Endometrial microvascular endothelial cells (primary cell): Measurements from ENCODE around the gene CACNA1F. TPM values are rescaled to one million over a fixed set of nuclear protein-coding genes. Genes with fewer than 3 reads are reported as not detected.

Source experiments
- in situ Hi-C: cut with HindIII; loops from 2 replicates; pipeline ENCODE4 v1.10.0; 2017; ENCODE audit warnings: low sequenced_read_pairs, low pct_unique_long_range_greater_than_20kb; ENCODE audit errors: inconsistent ontology term
- total RNA-seq: library from RNA; depleted of rRNA; stranded (reverse); fragments of >200 nt; gene quantifications from one replicate; pipeline ENCODE4 v1.2.3, GENCODE V29; 2015; ENCODE audit errors: inconsistent ontology term

Gene CACNA1F
- total RNA-seq, 1 donor from 2014 or later, result not detected

GRCh38 chrX:49165901-49166881, 66.9 kb downstream of the CACNA1F start:
- in situ Hi-C loops, result no loop called here

DNA sequence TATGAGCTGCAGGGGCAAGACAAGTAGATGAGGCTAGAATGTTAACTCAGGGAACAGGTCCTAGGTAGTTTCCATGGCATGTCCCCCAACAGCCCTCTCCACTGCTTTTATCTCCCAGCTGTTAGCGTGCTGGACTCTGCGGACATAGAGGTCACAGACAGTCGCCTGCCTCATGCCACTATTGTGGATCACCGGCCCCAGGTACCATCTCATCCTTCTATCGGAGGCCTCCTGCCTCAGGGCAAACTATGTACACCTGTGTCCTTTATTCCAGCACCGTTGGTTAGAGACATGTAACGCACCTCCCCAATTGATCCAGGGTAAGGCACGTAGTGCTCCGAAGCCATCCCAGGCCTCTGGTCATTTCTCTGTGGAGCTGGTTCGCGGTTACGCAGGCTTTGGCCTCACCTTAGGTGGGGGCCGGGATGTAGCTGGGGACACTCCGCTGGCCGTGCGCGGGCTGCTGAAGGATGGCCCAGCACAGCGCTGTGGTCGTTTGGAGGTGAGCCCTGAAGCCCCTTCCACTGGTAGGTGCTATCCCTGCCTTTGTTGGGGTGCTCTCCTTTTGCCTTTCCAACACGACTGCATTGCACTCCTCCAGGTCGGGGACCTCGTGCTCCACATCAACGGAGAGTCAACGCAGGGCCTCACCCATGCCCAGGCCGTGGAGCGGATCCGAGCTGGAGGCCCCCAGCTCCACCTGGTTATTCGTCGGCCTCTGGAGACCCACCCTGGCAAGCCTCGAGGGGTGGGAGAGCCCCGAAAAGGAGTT, 68.4 kb downstream of the CACNA1F start:
- in situ Hi-C loops, result no loop called here

DNA sequence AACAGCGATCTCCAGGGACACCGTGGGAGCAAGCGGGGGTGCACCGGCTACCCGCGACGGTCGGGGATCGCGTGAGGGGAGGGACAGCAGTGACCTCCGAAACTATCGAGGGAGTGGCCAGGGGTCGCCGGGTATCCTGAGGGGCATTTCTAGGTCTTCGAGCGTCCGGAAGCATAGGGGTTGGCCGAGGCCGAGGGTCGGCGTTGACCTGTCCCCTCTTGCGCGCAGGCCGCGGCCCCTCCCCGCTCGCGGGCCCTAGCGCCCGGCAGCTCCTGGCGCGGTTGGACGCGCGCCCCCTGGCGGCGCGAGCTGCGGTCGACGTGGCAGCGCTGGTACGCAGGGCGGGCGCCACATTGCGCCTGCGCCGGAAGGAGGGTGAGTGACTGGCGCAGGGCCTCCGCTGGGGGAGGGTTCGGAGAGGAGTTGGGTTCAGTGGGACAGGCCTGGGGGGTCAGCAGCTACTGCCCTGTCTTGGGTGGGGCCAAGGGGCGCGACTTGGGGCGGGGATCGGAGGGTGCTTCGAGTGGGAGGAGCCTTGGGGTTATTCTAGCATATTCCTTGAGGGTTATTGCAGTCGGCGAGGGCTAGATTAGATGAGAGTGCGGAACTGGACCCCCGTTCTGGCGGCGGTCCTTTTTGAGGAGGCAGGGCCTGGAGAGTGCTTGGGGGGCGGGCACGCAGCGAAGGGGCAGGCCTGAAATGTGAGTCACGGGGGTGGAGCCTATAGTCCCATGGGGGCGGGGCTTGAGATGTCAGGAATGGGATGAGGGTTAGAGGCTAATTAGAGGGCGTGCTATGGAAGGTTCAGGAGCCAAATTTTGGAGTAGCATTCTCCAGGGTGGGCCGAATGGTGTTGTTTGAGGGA, 69.4 kb downstream of the CACNA1F start:
- in situ Hi-C loops, result no loop called here

DNA sequence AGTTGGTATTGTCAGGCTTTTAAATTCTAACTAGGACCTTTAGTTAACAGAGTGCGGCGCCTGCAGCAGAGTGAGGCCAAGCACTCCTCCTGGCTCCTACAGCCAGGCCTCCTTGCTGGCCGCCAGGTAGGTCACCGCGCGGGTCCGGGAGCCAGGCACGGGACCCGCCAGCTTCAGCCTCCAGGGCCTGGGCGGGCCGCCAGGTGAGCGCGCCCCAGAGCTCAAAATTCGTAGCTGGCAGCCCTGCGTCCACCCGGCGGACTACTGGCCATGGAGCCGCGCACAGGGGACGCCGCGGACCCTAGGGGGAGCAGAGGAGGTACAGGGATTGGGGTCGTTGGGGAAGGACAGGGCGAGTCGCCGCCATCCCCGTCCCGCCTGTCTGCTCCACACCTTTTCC, 70.5 kb downstream of the CACNA1F start, which contains the start of gene MAGIX:
Gene MAGIX (plus strand): TSS at position 139 of the 400 bp plus-strand sequence. CDS start 132 bp downstream, at position 271.
- in situ Hi-C loops, result no loop called here

DNA sequence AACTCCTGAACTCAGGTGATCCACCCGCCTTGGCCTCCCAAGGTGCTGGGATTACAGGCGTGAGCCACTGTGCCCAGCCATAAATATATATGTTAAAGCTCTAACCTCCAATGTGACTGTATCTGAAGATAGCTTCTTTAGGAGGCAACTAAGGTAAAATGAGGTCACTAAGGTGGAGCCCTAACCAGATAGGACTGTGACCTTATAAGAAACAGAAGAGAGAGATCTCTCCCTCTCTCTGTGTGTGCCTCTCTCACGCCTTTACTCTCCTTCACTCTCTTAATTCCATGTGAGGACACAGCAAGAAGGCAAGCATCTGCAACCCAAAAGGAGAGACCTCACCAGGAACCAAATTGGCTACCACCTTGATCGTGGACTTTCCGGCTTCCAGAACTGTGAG, 71.5 kb downstream of the CACNA1F start:
- in situ Hi-C loops, result no loop called here

- in situ Hi-C loops, result no loop called here
Observed at GRCh38 chrX:49160908-49161307, 72.2 kb downstream of the CACNA1F start.

GRCh38 chrX:49157194-49157593, 75.9 kb downstream of the CACNA1F start:
- in situ Hi-C loops, result no loop called here

DNA sequence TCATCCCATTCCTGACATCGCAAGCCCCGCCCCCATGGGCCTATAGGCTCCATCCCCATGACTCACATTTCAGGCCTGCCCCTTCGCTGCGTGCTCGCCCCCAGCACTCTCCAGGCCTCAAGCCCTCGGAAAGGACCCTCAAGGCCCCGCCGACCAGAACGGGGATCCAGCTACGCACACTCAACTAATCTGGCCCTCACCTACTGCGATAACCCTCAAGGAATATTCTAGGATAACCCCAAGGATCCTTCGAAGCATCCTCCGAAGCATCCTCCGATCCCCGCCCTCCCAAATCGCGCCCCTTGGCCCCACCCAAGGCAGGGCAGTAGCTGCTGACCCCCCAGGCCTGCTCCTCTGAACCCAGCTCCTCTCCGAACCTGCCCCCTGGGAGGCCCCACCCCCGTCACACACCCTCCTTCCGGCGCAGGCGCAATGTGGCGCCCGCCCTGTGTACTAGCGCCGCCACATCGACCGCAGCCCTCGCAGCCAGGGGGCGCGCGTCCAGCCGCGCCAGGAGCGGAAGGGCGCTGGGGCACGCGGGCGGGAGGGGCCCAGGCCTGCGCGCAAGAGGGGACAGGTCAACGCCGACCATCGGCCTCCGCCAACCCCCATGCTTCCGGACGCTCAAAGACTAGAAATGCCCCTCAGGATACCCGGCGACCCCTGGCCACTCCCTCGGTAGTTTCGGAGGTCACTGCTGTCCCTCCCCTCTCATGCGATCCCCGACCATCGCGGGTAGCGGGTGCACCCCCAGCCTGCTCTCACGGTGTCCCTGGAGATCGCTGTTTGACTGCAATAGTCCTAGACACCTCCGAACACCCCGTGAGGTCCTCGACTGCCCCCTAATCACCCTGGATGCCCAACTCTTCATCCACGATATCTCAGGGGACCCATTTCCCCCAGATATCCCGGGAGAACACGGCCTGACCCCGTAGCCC, 77.0 kb downstream of the CACNA1F start:
- in situ Hi-C loops, result no loop called here

DNA sequence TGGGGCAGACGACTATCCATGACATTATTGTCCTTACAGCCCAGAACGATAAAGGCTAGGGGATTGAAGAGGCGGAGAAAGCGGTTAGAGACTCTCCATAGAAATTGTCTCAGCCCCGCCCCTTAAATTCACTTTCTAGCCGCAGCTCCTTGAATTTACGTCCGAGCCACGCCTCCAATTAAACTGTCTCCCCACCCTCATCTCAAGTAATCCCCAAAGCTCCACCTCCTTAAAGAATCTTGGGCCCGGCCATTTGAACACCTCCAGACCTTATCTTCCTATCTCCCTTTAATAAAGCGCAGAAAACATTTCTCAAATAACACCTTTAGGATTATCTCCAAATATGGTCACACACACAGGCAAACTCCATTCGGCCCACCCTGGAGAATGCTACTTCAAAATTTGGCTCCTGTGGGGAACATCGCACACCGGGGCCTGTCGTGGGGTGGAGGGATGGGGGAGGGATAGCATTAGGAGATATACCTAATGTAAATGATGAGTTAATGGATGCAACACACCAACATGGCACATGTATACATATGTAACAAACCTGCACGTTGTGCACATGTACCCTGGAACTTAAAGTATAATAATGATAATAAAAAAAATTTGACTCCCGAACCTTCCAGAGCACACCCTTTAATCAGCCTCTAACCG, 77.8 kb downstream of the CACNA1F start:
- in situ Hi-C loops, result no loop called here

Other genes starting within 250 kb of the CACNA1F start
- 21.2 TPM for gene GRIPAP1, start 231.1 kb downstream of the CACNA1F start, total RNA-seq
- gene TFE3, start 190.0 kb downstream of the CACNA1F start, total RNA-seq, result 82.3 TPM
- 1.0 TPM for gene CCDC120, start 174.3 kb downstream of the CACNA1F start, total RNA-seq
- 11.2 TPM for gene PRAF2, start 159.3 kb downstream of the CACNA1F start, total RNA-seq
- gene WDR45, start 153.5 kb downstream of the CACNA1F start, total RNA-seq, result 33.7 TPM
- gene GPKOW, start 109.6 kb downstream of the CACNA1F start, total RNA-seq, result 29.1 TPM
- 3.7 TPM for gene MAGIX, start 70.6 kb downstream of the CACNA1F start, total RNA-seq
- gene PLP2, start 61.4 kb downstream of the CACNA1F start, total RNA-seq, result 135 TPM
- 23.4 TPM for gene PRICKLE3, start 47.0 kb downstream of the CACNA1F start, total RNA-seq
- gene SYP, start 33.1 kb downstream of the CACNA1F start, total RNA-seq, result 0.09 TPM
- 25.9 TPM for gene CCDC22, start 2.1 kb upstream of the CACNA1F start, total RNA-seq
- 0.28 TPM for gene FOXP3, start 31.4 kb upstream of the CACNA1F start, total RNA-seq
- gene PPP1R3F, start 36.5 kb upstream of the CACNA1F start, total RNA-seq, result 0.84 TPM
- not detected for gene GAGE10, start 70.3 kb upstream of the CACNA1F start, total RNA-seq
- gene GAGE12J, start 88.7 kb upstream of the CACNA1F start, total RNA-seq, result not detected
- not detected for gene GAGE13, start 98.2 kb upstream of the CACNA1F start, total RNA-seq